ENCODE results near the gene ARMC5.
"Not testable (repeated sequence)": the region's sequence is repeated elsewhere in the genome, so short reads cannot be mapped to it uniquely, and the experiment has no call there.

Gene ARMC5

GRCh38 chr16:31416371-31416770 lies 42.9 kb upstream of the ARMC5 start:
- TF ChIP-seq, protein P1, sequence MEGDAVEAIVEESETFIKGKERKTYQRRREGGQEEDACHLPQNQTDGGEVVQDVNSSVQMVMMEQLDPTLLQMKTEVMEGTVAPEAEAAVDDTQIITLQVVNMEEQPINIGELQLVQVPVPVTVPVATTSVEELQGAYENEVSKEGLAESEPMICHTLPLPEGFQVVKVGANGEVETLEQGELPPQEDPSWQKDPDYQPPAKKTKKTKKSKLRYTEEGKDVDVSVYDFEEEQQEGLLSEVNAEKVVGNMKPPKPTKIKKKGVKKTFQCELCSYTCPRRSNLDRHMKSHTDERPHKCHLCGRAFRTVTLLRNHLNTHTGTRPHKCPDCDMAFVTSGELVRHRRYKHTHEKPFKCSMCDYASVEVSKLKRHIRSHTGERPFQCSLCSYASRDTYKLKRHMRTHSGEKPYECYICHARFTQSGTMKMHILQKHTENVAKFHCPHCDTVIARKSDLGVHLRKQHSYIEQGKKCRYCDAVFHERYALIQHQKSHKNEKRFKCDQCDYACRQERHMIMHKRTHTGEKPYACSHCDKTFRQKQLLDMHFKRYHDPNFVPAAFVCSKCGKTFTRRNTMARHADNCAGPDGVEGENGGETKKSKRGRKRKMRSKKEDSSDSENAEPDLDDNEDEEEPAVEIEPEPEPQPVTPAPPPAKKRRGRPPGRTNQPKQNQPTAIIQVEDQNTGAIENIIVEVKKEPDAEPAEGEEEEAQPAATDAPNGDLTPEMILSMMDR (conservative IDR thresholded peaks at IDR 0.05): no peak
- TF ChIP-seq ZFX (IDR thresholded peaks at IDR 0.05): no peak
- no peak overlapping the region for H3K27ac ChIP-seq

GRCh38 chr16:31417036-31417435 lies 42.3 kb upstream of the ARMC5 start:
- H3K27ac ChIP-seq: not testable (repeated sequence)

DNA sequence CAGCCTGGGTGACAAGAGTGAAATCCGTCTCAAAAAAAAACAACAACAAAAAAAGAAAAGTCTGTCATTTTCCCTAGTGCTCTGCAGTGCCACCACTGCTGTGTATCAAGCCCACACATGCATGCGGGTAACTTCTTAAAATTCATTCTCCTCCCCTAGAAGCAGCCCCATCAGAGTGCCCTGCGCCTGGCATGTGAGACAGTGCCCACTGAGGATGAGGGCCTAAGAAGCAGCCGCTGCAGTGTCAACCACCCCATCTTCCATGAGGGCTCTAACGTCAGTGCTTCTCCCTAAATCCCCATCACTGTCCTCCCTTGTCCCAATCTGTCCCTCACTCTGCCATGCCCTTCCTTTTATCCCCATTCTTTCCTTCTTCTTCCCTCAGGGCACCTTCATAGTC lies 41.4 kb upstream of the ARMC5 start:
- no peak overlapping the region for H3K27ac ChIP-seq
- TF ChIP-seq, protein P1 (conservative IDR thresholded peaks at IDR 0.05): no peak
- TF ChIP-seq ZFX (IDR thresholded peaks at IDR 0.05): no peak

DNA sequence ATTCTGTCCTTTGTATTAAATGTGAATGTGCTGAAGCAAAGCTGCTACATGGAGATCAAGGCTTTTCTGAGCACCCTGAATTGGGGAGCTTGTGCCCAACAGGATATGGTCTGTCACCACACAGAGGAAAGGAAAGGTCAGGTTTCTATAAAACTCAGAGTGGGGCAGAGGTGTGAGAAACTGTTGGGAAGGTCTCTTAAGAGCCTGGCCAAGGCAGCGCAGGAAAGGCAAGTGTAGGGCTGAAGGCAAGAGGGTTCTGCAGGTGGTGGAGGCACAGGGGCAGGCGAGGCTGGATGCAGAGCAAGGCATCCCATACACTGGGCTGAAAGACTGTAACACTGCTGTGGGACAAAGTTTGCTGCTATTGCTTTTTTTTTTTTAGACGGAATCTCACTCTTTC lies 39.3 kb upstream of the ARMC5 start:
- TF ChIP-seq, protein P1 (conservative IDR thresholded peaks at IDR 0.05): no peak
- no peak for TF ChIP-seq ZFX (IDR thresholded peaks at IDR 0.05)
- no peak overlapping the region for H3K27ac ChIP-seq

GRCh38 chr16:31421587-31421986 lies 37.7 kb upstream of the ARMC5 start:
- no peak overlapping the region for H3K27ac ChIP-seq
- TF ChIP-seq ZFX (IDR thresholded peaks at IDR 0.05): no peak
- TF ChIP-seq, protein P1 (conservative IDR thresholded peaks at IDR 0.05): no peak

DNA sequence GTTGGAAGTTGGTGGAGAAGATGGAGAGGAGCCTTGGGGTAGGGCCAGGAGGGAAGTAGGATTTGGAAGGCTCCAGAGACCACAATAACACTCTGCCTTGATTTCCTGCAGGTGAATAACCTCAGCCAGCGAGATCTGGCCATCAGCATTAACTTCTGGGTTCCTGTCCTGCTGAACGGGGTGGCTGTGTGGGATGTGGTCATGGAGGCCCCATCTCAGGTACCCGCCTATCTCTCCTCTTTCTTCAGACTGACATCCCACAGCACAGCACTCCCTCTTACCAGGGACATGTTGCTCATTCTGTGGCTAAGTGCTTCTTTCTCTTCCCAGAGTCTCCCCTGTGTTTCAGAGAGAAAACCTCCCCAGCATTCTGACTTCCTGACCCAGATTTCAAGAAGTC lies 36.1 kb upstream of the ARMC5 start:
- TF ChIP-seq ZFX (IDR thresholded peaks at IDR 0.05): no peak
- TF ChIP-seq, protein P1 (conservative IDR thresholded peaks at IDR 0.05): no peak
- H3K27ac ChIP-seq: no peak overlapping the region

GRCh38 chr16:31423801-31424200 lies 35.5 kb upstream of the ARMC5 start:
- TF ChIP-seq, protein P1 (conservative IDR thresholded peaks at IDR 0.05): no peak
- TF ChIP-seq ZFX (IDR thresholded peaks at IDR 0.05): no peak
- no peak overlapping the region for H3K27ac ChIP-seq

DNA sequence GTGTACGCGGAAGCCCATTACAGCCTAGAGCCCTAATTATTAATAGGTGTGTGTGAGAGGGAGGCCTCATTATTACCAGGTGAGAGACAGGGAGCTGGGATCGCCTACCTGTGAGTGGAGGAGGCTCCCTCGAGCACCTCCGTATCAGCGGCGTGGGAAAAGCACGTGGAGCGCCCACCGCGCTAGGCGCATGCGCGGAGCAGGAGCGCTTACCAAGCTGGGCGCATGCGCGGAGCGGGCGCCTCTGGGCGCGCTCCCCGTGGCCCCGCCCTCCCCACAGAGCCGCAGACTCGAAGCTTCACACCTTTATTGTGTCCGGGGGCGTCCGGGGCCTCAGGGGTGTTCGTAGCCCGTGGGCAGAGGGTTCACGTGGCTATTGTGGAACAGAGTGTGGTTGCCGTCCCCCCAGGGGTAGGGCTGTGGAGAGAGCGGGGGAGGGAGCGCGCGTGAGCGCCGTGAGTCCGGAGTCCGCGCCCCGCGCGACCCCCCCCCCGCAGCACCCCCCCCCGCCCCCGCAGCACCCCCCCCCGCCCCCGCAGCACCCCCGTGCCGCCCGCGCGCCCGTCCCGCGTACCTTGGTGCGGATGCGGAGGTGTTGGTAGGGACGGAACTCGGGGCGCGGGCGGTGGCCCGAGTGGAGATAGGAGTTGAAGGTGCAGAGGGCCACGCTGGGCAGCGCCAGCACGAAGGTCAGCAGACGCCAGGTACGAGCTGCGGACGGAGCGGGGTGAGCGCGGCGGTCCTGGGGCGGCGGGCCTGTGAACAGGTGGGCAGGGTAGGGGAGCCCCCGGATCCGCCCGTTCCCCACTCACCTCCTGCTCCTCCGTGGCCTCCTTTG lies 31.6 kb upstream of the ARMC5 start:
- no peak overlapping the region for H3K27ac ChIP-seq
- TF ChIP-seq ZFX (IDR thresholded peaks at IDR 0.05): no peak
- TF ChIP-seq, protein P1 (conservative IDR thresholded peaks at IDR 0.05): no peak
